T-helper 1 cell treated with Interleukin-12 subunit alpha and Interleukin-12 subunit beta and Interleukin-4 antibody, amounts not matched to agents 30 μg/mL and 1 μg/mL, for 36 hours (primary cell): ENCODE data around the gene LRRTM1.

Experiments used
- H3K27ac Mint-ChIP-seq: one replicate; pipeline ENCODE4 v1.8.0; 2021; ENCODE audit warnings: mild to moderate bottlenecking, mixed read lengths
- H3K27me3 Mint-ChIP-seq: one replicate; pipeline ENCODE4 v1.8.0; 2021; ENCODE audit warnings: low read depth, mixed read lengths
- H3K36me3 Mint-ChIP-seq: one replicate; pipeline ENCODE4 v1.8.0; 2021; ENCODE audit warnings: low read depth, mixed read lengths
- H3K4me1 Mint-ChIP-seq: one replicate; pipeline ENCODE4 v1.8.0; 2021; ENCODE audit warnings: low read depth, mixed read lengths
- H3K4me3 Mint-ChIP-seq: one replicate; pipeline ENCODE4 v1.8.0; 2021; ENCODE audit warnings: mild to moderate bottlenecking, moderate library complexity, mixed read lengths
- H3K9me3 Mint-ChIP-seq: one replicate; pipeline ENCODE4 v1.8.0; 2021; ENCODE audit warnings: mixed read lengths

Gene LRRTM1

GRCh38 chr2:80291656-80292055 lies 12.9 kb downstream of the LRRTM1 start:
- H3K27ac Mint-ChIP-seq: no peak overlapping the region
- no peaks in the 10 kb centered on the region for H3K27me3 Mint-ChIP-seq
- H3K4me1 Mint-ChIP-seq: no peaks in the 10 kb centered on the region
- no peaks in the 10 kb centered on the region for H3K36me3 Mint-ChIP-seq
- no peak overlapping the region for H3K4me3 Mint-ChIP-seq
- H3K9me3 Mint-ChIP-seq: no peaks in the 10 kb centered on the region

- Mint-ChIP-seq H3K4me1 (no peaks in the 10 kb centered on the region), H3K9me3 (no peaks in the 10 kb centered on the region), H3K4me3 (no peak overlapping the region), H3K36me3 (no peaks in the 10 kb centered on the region), H3K27me3 (no peaks in the 10 kb centered on the region), H3K27ac (no peak overlapping the region)
Observed at GRCh38 chr2:80288576-80288975, 16.0 kb downstream of the LRRTM1 start.

DNA sequence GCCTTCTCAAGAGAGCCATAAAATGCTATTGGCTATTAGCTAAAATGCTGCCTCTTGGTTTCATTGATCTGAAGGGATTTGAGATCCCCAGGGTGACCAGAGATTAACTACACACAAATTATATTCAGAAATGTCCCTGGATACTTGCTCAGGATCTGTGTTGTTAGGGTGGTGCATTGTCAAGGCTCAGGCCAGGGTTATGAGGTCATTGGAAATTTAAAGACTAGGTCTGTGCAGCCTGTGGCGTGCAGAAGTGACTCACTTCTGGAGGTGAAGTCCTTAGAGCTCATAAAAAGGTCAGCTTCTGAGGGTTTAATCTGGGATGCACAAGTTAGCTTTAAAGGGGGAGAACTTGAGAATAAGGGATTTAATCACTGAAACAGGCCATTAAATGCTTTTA lies 23.5 kb downstream of the LRRTM1 start:
- Mint-ChIP-seq H3K27ac (no peak overlapping the region), H3K4me1 (no peaks in the 10 kb centered on the region), H3K9me3 (no peaks in the 10 kb centered on the region)

GRCh38 chr2:80280598-80280997 lies 24.0 kb downstream of the LRRTM1 start:
- Mint-ChIP-seq H3K27me3 (no peaks in the 10 kb centered on the region), H3K4me1 (no peaks in the 10 kb centered on the region), H3K4me3 (no peak overlapping the region), H3K36me3 (no peaks in the 10 kb centered on the region), H3K9me3 (no peaks in the 10 kb centered on the region), H3K27ac (no peak overlapping the region)

More for the DNA sequence above, 23.5 kb downstream of the LRRTM1 start:
- no peaks in the 10 kb centered on the region for H3K27me3 Mint-ChIP-seq
- no peaks in the 10 kb centered on the region for H3K36me3 Mint-ChIP-seq
- no peak overlapping the region for H3K4me3 Mint-ChIP-seq

DNA sequence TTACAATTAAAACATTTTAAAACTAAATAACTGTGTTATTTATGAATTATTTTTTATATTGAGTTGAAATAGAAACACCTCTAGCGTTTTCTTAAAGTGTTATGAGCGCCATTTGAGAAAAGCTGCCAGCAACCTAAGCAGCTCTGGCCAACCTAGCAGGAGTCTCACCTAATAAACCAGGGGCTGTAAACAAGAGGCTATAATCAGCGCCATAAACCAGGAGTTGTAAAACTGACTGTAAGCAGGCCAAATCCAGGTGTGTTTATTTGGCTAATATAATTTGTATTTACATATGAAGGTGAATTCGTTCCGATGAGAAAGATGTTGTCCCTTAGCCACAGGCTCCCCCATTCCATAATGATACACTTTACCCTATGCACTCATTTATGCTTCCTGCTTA lies 34.7 kb downstream of the LRRTM1 start:
- H3K4me3 Mint-ChIP-seq: no peak overlapping the region
- no peaks in the 10 kb centered on the region for H3K36me3 Mint-ChIP-seq
- H3K4me1 Mint-ChIP-seq: no peaks in the 10 kb centered on the region
- H3K9me3 Mint-ChIP-seq: peaks cover 8% of the 10 kb centered on the region
- H3K27ac Mint-ChIP-seq: no peak overlapping the region
- no peaks in the 10 kb centered on the region for H3K27me3 Mint-ChIP-seq

- Mint-ChIP-seq H3K27me3 (no peaks in the 10 kb centered on the region), H3K27ac (no peak overlapping the region), H3K4me3 (no peak overlapping the region), H3K36me3 (no peaks in the 10 kb centered on the region), H3K9me3 (peaks cover 11% of the 10 kb centered on the region), H3K4me1 (no peaks in the 10 kb centered on the region)
Observed at GRCh38 chr2:80266231-80266630, 38.3 kb downstream of the LRRTM1 start.

DNA sequence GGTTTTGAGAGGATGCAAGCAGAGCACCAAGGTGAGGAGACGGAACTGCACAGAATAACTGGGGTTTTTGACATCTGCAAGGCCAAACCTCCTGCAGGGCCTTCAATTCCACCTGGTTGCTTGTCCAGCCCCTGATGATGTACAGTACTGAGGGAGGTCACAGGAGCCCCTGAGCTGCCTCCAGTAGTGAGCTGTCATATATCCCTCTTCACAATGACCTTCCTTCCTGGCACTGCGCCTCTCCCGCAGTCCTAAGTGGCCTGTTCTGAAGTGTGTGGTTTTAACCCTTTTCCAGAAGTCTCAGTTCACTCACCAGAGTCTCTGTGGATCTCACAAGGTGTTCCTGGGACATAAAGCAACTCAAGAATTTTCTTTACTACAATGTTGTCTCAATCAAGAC lies 45.3 kb downstream of the LRRTM1 start:
- H3K36me3 Mint-ChIP-seq: no peaks in the 10 kb centered on the region
- no peak overlapping the region for H3K4me3 Mint-ChIP-seq
- H3K9me3 Mint-ChIP-seq: peaks cover 5% of the 10 kb centered on the region
- H3K27me3 Mint-ChIP-seq: no peaks in the 10 kb centered on the region
- no peaks in the 10 kb centered on the region for H3K4me1 Mint-ChIP-seq
- no peak overlapping the region for H3K27ac Mint-ChIP-seq

DNA sequence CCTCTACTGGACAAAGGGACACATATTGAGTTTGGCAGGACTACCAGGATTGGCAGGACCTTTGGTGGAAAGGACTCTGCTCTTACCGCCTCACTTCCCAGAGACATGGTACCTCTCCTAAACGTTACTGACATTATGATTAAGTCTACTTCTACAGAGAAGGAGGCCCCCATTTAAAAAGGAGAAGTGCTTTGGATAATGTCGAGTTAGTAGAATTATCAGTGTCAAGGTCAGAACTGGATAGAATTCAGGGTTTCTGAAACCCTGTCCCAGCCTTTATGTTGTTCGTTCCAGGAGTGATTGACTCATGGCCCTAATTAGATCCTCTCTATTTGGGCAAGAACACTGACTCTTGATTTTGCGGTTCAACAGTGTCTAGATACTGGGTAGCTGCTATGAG lies 45.8 kb downstream of the LRRTM1 start:
- H3K4me3 Mint-ChIP-seq: no peak overlapping the region
- H3K27me3 Mint-ChIP-seq: no peaks in the 10 kb centered on the region
- no peaks in the 10 kb centered on the region for H3K4me1 Mint-ChIP-seq
- no peak overlapping the region for H3K27ac Mint-ChIP-seq
- H3K36me3 Mint-ChIP-seq: no peaks in the 10 kb centered on the region
- H3K9me3 Mint-ChIP-seq: peaks cover 5% of the 10 kb centered on the region

DNA sequence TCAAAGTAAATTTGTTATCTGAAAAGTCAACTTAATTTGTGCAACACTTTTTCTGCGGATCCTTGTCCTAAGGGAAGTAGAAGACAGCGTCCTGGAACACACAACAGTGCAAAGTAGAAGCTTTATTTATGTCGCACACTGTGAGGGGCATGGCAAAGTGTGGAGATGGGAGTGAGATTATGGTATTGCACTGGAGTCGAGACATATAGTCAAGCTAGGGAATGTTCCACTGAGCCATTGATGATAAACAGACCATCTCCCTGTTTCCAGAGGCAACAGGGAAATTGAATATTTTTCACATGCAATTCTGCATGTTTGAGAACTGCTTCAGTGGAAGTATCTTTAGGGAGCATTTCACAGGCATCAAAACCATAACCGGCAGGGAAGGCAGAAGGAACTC lies 46.2 kb downstream of the LRRTM1 start:
- Mint-ChIP-seq H3K4me1 (no peaks in the 10 kb centered on the region), H3K27ac (no peak overlapping the region), H3K36me3 (no peaks in the 10 kb centered on the region), H3K27me3 (no peaks in the 10 kb centered on the region), H3K4me3 (no peak overlapping the region), H3K9me3 (peaks cover 5% of the 10 kb centered on the region)

DNA sequence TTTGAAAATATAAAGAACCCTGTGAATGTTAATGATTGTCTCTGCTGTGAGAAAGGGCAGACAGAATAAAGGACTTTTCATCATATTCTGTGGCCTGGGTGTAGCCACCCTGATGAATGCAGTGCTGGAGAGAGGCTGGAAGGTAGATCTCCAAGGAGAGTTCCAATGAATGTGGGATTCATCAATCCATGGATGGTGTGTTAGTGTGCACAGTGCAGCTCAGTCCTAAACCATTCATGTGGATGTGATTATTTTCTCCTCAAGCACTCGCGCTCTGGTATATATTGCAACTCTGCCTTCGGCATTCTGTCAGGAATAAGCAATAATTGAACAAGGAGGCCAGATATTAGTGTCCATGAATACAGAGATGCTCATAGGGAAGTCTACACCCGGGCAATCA lies 47.1 kb downstream of the LRRTM1 start:
- no peaks in the 10 kb centered on the region for H3K4me1 Mint-ChIP-seq
- peaks cover 5% of the 10 kb centered on the region for H3K9me3 Mint-ChIP-seq
- no peaks in the 10 kb centered on the region for H3K27me3 Mint-ChIP-seq
- H3K27ac Mint-ChIP-seq: no peak overlapping the region
- no peak overlapping the region for H3K4me3 Mint-ChIP-seq
- H3K36me3 Mint-ChIP-seq: no peaks in the 10 kb centered on the region

DNA sequence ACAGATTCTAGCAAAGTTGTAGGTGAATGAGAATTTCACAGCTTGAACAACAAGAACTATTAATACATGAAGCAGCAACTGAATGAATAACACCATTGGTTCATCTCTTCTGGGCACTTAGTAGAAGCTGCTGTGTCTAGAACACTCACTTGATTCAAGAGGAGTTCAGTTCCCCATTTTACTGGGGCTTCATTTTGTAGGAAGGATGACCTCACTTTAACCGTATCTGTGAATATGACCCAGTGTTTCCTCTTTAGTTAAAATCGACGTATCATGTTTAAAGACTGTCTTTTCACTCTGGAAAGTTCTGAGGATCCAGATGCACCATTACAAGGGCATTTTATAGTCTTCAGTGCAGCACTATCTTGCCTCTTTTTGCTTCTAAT lies 47.8 kb downstream of the LRRTM1 start:
- Mint-ChIP-seq H3K4me1 (no peaks in the 10 kb centered on the region), H3K36me3 (no peaks in the 10 kb centered on the region), H3K9me3 (peaks cover 5% of the 10 kb centered on the region), H3K4me3 (no peak overlapping the region), H3K27ac (no peak overlapping the region), H3K27me3 (no peaks in the 10 kb centered on the region)

DNA sequence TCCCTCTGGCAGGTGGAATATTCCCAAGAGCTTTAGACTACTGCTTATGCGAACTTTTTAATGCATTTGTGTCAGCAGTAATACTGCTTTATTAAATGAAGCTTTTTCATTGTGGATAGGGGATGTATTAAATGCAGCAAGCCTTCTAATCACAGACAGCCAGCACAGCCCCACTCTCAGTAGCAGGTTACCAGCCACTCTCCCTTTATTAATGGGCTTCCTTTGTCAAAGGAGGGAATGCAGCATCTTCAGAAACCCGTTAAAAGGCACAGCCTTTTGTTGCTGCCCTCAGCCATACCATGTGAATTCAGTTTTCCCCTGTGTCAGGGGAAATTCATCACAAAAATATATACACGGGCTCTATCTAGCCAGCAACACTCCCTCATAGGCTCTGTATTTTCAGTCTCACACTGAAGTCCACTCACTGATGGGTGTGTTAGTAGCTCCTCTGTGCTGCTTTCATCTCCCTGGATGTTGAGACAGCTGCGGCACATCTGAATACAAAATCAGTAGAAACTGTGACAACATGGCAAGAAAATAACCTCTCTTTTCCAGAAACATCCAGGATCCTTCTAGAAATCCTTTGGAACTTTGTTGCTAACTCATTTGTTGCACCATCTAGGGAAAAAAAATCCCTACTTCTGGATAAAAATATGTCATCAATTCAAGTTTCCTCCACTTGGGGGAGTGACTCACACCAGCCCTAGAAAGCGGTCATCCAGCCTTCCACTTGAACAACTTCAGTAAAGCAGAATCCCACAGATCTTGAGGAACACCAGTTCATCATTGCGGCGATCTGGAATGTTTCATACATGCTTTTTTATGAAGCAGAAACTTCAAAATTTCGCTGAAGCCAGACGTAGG lies 48.4 kb downstream of the LRRTM1 start:
- Mint-ChIP-seq H3K4me3 (no peak overlapping the region), H3K27me3 (no peaks in the 10 kb centered on the region), H3K9me3 (peaks cover 5% of the 10 kb centered on the region), H3K27ac (no peak overlapping the region), H3K4me1 (no peaks in the 10 kb centered on the region), H3K36me3 (no peaks in the 10 kb centered on the region)

DNA sequence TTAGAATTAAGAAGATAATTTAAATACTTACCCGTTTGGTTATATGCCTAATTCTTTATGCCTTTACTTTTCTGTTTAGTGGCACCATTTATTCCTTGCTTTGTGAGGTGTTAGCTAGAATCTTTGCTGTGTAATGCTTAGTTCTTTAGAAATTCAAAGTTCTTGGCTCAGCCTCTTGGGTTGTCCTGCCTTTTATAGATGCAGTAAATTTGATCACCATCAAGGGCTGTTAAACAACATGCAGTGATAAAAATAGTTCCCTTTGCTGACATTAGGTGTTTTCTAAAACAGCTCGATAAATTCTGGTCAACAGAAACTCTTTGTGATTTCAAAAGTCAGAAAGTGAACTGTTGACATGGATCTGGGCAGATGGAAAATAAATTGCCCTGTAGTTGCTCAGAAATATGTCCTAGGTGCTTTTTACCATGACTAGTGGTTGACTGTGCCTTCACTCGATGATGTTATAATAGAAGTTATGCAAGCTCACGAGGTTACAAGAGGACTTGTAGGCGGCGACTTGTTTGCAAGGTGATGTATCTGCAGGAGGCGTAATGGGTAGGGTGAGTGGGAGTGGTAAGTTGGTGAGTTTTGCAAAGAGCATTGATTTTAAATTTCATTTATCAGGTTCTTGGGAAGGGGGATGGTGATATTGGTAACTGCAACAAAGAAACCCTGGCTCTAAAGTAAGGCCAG lies 52.1 kb downstream of the LRRTM1 start:
- no peak overlapping the region for H3K4me3 Mint-ChIP-seq
- H3K9me3 Mint-ChIP-seq: no peaks in the 10 kb centered on the region
- no peaks in the 10 kb centered on the region for H3K4me1 Mint-ChIP-seq
- H3K36me3 Mint-ChIP-seq: no peaks in the 10 kb centered on the region
- H3K27ac Mint-ChIP-seq: no peak overlapping the region
- H3K27me3 Mint-ChIP-seq: no peaks in the 10 kb centered on the region
